Measurements from ENCODE around the gene YIPF1.

DNA sequence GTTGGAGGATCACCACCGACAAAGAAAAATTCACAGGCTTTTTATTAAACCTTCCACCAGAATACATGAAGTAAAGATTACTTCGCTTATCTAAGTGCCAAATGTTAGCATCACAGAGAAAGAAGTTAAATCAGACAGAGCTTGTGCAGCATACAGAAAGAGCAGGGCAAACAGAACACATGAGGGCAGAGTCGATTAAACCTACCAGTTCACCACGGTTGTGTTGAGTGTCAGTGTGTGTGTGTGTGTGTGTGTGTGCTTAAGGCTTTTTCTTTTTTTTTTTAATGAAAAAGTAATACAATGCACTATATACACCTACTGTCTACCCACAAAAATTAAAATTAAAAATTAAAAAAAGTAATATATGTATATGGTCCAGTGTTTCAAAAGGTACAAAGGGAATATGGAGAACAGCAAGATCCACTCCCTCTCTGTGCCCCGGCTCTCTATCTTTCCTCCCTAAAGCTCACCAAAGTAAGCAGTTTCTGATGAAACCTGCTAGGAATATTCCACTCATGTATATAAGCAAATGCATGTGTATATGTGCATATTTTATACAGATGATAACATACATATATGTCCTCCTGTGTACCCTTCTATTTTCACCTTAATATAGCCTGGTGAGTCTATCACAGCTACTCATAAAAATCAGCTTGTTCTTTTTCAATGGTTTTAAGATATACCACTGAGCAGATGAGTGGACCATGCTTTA lies 17.7 kb downstream of the YIPF1 start:
- TF ChIP-seq CTCF (IDR thresholded peaks at IDR 0.05; ENCODE audit: low read depth, low read length): no peak
- TF ChIP-seq EZH2phosphoT487 (IDR thresholded peaks at IDR 0.05; ENCODE audit: low read depth): no peak

Data from OCI-LY3 (cell line).